AG04450 (cell line): Measurements from ENCODE around the gene CYSRT1. TPM values are rescaled to one million over a fixed set of nuclear protein-coding genes. Genes with fewer than 3 reads are reported as not detected.

Source experiments
- CTCF ChIA-PET: fragments of 300-600, 350-600 bp; formaldehyde crosslinking; extraction: SDS; loops from one replicate; lab custom pipeline; 2022; ENCODE audit warnings: antibody characterized with exemption, inconsistent platforms; lab: Charles Lee
- POLR2A ChIA-PET: fragments of 350-600 bp; formaldehyde crosslinking; extraction: SDS; loops from one replicate; lab custom pipeline; 2021; ENCODE audit warnings: antibody characterized with exemption, inconsistent platforms; lab: Yijun Ruan, JAX
- DNase-seq: peaks from one replicate; pipeline ENCODE4 v3.0.0-alpha.2; 2011; ENCODE audit warnings: low read depth, low spot score
- H3K27ac ChIP-seq: one replicate; pipeline ENCODE4 v1.5.1; 2012; ENCODE audit warnings: low read depth, low read length, control low read depth
- H3K27me3 ChIP-seq: one replicate; pipeline ENCODE4 v1.6.0; 2012; ENCODE audit warnings: low read length; ENCODE audit not compliant: control insufficient read depth, insufficient read depth
- H3K4me3 ChIP-seq: 2 replicates; pipeline ENCODE4 v1.5.1; 2011; ENCODE audit warnings: mild to moderate bottlenecking, low read depth, low read length, control low read depth
- H3K9me3 ChIP-seq: 2 replicates; pipeline ENCODE4 v1.5.1; 2012; ENCODE audit warnings: low read length; ENCODE audit not compliant: control insufficient read depth, insufficient read depth
- polyA plus RNA-seq: library from polyadenylated mRNA; depleted of rRNA; stranded (reverse); fragments of >200 nt; gene quantifications from 2 replicates; pipeline ENCODE4 v1.2.3, GENCODE V29; 2011
- TF ChIP-seq, protein P1 (sequence below): IDR thresholded peaks from 2 replicates; pipeline ENCODE4 v1.5.1; 2011; ENCODE audit warnings: low read depth, low read length, control low read depth, inconsistent platforms

CYSRT1 gene
- polyA plus RNA-seq, 1 experiment, result 0.27 TPM

DNA sequence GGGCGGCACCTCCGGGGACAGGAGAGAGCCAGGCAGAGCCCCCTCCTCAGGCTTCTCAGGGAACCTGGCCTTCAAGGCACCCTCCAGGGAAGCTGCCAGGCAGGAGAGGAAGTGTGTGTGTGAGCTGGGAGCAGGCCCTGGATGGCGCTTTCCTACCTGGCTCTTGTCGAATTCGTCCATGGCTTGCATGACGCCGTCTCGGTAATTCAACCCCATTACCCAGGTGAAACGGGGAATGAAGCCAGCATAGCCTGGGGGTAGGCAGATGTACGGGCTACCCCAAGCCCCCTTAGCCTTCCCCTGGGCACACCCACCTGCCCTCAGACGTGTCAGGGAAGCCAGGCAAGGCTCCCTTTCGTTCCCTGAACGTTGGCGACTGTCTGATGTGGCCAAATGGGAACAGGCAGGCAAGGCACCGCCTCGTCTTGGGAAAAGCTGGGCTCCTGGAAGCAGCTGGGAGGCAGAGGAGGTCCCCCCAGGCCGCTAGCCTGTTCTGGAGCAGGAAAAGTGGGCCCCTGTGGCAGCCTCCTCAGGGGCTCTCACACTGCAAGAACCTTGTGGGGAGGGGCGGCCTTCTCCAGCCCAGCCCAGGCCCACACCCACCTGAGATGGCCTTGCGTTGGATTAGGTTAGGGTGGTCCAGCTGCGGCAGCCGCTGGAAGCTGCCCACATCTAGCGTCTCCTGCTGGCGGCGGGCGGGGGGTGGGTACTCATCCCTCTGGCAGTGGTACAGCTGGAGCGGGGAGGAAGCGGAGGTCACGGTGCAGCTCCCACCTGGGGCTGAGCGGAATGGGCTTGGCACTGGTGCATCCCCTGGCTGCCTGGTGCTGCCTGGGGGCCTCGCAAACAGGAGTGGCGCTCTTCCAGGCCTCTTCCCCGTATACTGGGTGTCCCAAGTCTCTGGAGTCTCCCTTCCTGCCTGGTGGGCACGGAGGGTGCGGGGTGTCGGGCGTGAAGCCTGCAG, 19.8 kb downstream of the CYSRT1 start:
- H3K4me3 ChIP-seq, result no peak overlapping the region
- no peak for DNase-seq
- ChIA-PET CTCF (interaction anchor here (0.6 to 0.7 kb wide), 2 partner anchors 8 to 21 kb away, joined by 3 to 5 read pairs; no protein-coding TSS in a partner anchor), POLR2A (interaction anchor here (1.2 to 5.7 kb wide), 2 partner anchors 9 kb away, joined by 5 to 146 read pairs; partner anchors contain the start of genes NELFB and STPG3)
- H3K9me3 ChIP-seq, result no peaks in the 10 kb centered on the region; the same call in 1 of the 2 replicates
- no peaks in the 10 kb centered on the region for H3K27me3 ChIP-seq
- TF ChIP-seq, protein P1, sequence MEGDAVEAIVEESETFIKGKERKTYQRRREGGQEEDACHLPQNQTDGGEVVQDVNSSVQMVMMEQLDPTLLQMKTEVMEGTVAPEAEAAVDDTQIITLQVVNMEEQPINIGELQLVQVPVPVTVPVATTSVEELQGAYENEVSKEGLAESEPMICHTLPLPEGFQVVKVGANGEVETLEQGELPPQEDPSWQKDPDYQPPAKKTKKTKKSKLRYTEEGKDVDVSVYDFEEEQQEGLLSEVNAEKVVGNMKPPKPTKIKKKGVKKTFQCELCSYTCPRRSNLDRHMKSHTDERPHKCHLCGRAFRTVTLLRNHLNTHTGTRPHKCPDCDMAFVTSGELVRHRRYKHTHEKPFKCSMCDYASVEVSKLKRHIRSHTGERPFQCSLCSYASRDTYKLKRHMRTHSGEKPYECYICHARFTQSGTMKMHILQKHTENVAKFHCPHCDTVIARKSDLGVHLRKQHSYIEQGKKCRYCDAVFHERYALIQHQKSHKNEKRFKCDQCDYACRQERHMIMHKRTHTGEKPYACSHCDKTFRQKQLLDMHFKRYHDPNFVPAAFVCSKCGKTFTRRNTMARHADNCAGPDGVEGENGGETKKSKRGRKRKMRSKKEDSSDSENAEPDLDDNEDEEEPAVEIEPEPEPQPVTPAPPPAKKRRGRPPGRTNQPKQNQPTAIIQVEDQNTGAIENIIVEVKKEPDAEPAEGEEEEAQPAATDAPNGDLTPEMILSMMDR, result no peak
- no peak overlapping the region for H3K27ac ChIP-seq

DNA sequence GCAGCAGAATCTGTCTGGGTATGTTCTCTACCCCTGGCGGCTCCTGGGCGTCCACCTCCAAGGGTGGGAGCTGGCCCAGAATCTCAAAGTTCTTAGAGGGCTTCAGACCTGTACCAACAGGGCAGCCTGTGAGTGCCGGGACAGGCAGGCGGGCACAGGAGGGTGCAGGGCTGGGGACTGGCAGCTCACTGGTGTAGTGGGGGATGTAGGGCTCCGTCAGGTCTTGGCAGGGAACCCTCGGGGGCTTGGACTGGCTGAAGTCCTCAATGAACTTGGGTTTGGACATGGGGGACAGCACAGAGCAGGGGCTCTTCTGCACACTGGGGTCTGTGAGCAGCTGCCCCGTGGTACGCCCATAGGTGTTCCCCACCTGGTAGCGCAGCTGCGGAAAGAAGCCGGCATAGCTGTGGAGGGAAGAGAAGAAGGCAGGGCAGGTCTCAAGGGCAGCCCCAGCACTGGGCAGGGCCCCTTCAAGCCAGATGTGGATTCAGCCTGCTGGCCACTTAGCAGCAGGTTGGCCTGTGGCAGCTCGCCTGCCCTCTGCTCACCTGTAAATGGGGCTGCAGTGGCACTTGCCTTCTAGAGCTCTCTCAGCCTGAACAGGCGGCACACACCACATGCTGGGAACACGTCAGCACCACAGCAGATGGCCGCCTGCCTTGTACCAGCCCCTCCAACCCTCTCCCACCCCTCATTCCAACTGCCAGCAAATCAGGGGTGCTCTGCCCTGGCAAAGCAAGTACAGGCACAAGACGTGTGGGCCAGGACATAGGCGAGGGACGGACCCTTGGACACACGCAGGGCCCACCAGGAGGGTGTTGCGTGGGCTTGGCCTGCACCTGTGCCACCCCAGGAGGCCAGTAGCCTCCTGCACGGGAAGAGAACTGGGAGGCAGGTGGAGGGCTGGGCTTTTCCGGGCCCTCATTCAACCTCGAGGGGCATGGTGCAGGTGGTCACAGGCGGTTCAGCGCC, 20.8 kb downstream of the CYSRT1 start:
- no peak for DNase-seq
- ChIA-PET CTCF (interaction anchor here (0.6 to 1.0 kb wide), 2 partner anchors 9 to 22 kb away, joined by 3 read pairs; no protein-coding TSS in a partner anchor), POLR2A (interaction anchor here (1.2 kb wide), 1 partner anchor 8 kb away, joined by 5 read pairs; no protein-coding TSS in a partner anchor)

DNA sequence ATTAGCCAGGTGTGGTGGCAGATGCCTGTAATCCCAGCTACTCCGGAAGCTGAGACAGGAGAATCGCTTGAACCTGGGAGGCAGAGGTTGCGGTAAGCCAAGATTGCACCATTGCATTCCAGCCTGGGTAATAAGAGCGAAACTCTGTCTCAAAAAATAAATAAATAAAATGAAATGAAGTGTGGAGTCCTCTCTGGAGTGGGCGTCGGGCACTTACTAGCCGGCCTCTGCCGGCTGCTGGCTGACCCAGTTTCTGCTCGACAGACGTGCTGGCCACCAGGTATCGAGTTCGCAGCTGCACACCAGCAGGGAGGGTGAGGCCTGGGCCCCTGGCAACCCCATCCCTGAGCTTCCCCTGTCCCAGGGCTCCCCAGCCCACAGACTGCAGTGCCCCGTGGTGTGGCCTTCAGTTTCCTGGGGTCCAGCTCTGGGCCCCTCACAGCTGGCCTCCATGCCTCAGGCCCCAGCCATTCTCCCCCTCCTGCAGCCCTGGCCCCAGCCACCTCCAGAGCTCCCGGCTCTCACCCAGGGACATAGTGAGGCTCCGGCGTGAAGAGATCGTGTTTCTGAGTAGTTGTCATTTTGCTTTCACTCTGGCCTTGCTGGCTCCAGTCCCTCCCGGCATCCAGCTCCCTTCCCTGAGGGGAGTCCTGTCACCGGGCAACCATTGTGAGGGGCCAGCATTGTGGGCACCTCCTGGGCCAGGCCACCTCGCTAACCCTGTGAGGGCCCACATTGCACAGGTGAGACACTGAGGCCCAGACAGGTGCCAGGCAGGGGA, 22.4 kb downstream of the CYSRT1 start:
- H3K27ac ChIP-seq, result peak overlapping the region; percentile 31
- no peak overlapping the region for H3K4me3 ChIP-seq
- TF ChIP-seq, protein P1, result no peak
- ChIA-PET POLR2A (no interaction called here), CTCF (interaction anchor here (3.4 kb wide), 1 partner anchor 11 kb away, joined by 18 read pairs; no protein-coding TSS in a partner anchor)
- no peaks in the 10 kb centered on the region; the same call in 1 of the 2 replicates for H3K9me3 ChIP-seq
- H3K27me3 ChIP-seq, result no peaks in the 10 kb centered on the region
- no peak for DNase-seq

More for the DNA sequence above, 20.8 kb downstream of the CYSRT1 start:
- TF ChIP-seq, protein P1, result no peak
- Histone ChIP-seq H3K27me3 (no peaks in the 10 kb centered on the region), H3K4me3 (no peak overlapping the region), H3K9me3 (no peaks in the 10 kb centered on the region; the same call in 1 of the 2 replicates), H3K27ac (no peak overlapping the region)

DNA sequence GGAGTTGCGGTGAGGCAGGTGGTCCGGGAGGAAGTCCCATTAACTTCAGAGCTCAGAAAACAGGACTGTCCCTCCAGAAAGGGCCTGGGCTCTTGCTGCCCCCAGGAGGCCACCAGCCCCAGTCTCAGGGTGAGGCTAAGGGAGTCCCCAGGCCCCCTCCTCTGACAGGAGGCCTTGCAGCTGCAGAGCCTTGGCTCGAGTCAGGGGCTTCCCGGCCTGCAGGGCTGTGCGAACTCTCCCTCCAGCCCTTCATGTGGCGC, 22.9 kb downstream of the CYSRT1 start:
- CTCF ChIA-PET, result interaction anchor here (3.4 kb wide), 1 partner anchor 12 kb away, joined by 18 read pairs; no protein-coding TSS in a partner anchor
- H3K4me3 ChIP-seq, result no peak overlapping the region
- H3K27me3 ChIP-seq, result no peaks in the 10 kb centered on the region
- POLR2A ChIA-PET, result no interaction called here
- no peak for DNase-seq
- H3K9me3 ChIP-seq, result no peaks in the 10 kb centered on the region; the same call in 1 of the 2 replicates
- no peak overlapping the region for H3K27ac ChIP-seq
- TF ChIP-seq, protein P1, result no peak
